HepG2 (cell line): ENCODE results near the gene MNX1. TPM values are rescaled to one million over a fixed set of nuclear protein-coding genes. Genes with fewer than 3 reads are reported as not detected.
A peak's percentile ranks its signal among the peaks of the same experiment; 100 is the strongest.

Source experiments
- ATF1 ChIP-seq: IDR thresholded peaks from 2 replicates; pipeline ENCODE4 v1.6.1; 2016; ENCODE audit warnings: mild to moderate bottlenecking, control low read depth
- ATF2 ChIP-seq: sonication (generic); formaldehyde crosslinking; IDR thresholded peaks from 2 replicates; pipeline ENCODE4 v1.4.0; 2020; ENCODE audit warnings: missing genetic modification reagents
- BORCS8-MEF2B ChIP-seq: sonication (generic); formaldehyde crosslinking; IDR thresholded peaks from 2 replicates; pipeline ENCODE4 v1.8.0; 2022; ENCODE audit warnings: mild to moderate bottlenecking, missing genetic modification reagents
- GABPB1 ChIP-seq: IDR thresholded peaks from 2 replicates; pipeline ENCODE4 v1.6.1; 2016; ENCODE audit warnings: mild to moderate bottlenecking, missing genetic modification reagents, moderate library complexity, missing compliant biosample characterization
- GTF2F1 ChIP-seq: fragments of 150-350 bp; IDR thresholded peaks from 2 replicates; pipeline ENCODE4 v1.6.1; 2014; ENCODE audit warnings: low read length
- MLX ChIP-seq: IDR thresholded peaks from 2 replicates; pipeline ENCODE4 v1.6.1; 2016
- SALL1 ChIP-seq: sonication (generic); formaldehyde crosslinking; IDR thresholded peaks from 2 replicates; pipeline ENCODE4 v1.8.0; 2022; ENCODE audit warnings: mild to moderate bottlenecking, missing genetic modification reagents
- SP2 ChIP-seq: sonication (generic); formaldehyde crosslinking; IDR thresholded peaks from 2 replicates; pipeline ENCODE4 v1.5.1; 2020; ENCODE audit warnings: mild to moderate bottlenecking, missing genetic modification reagents
- YEATS2 ChIP-seq: sonication (generic); formaldehyde crosslinking; IDR thresholded peaks from 2 replicates; pipeline ENCODE4 v1.4.0; 2020; ENCODE audit warnings: missing genetic modification reagents, borderline replicate concordance
- ZNF33A ChIP-seq: sonication (generic); formaldehyde crosslinking; IDR thresholded peaks from 2 replicates; pipeline ENCODE4 v1.5.1; 2020; ENCODE audit warnings: missing genetic modification reagents, mild to moderate bottlenecking, moderate library complexity, borderline replicate concordance
- ZNF446 ChIP-seq: sonication (generic); formaldehyde crosslinking; IDR thresholded peaks from 2 replicates; pipeline ENCODE4 v1.5.0; 2020; ENCODE audit warnings: mild to moderate bottlenecking, missing genetic modification reagents
- ZNF598 ChIP-seq: sonication (generic); formaldehyde crosslinking; IDR thresholded peaks from 2 replicates; pipeline ENCODE4 v1.5.1; 2020; ENCODE audit warnings: mild to moderate bottlenecking, missing genetic modification reagents, borderline replicate concordance
- ZNF660 ChIP-seq: sonication (generic); formaldehyde crosslinking; IDR thresholded peaks from 2 replicates; pipeline ENCODE4 v1.5.1; 2020; ENCODE audit warnings: mild to moderate bottlenecking, low read depth, missing genetic modification reagents, borderline replicate concordance
- polyA plus RNA-seq, 8 experiments: library from polyadenylated mRNA; depleted of rRNA in 3 of 8; stranded (reverse) in 7 of 8; unstranded in 1 of 8; fragments of >200 nt; fragmentation: Illumina TruSeq in 4 of 8; extraction: Trizol in 4 of 8; gene quantifications; 2 replicates each; pipeline versions ENCODE4 v1.2.1 to v1.2.3, GENCODE V29; 2011 to 2016; ENCODE audit warnings: low read depth in 4 of 8, missing spikeins in 1 of 8, mixed read lengths in 1 of 8; ENCODE audit not compliant: insufficient read depth in 1 of 8
- total RNA-seq, 5 experiments: library from RNA; depleted of rRNA; stranded (reverse); fragments of >200 nt; fragmentation: Illumina TruSeq; extraction: Trizol; gene quantifications; 2 replicates each; pipeline ENCODE4 v1.2.3, GENCODE V29; 2016; ENCODE audit warnings: low read depth in 1 of 5
- TF ChIP-seq, protein P1 (sequence below): sonication (generic); formaldehyde crosslinking; IDR thresholded peaks from 2 replicates; pipeline ENCODE4 v1.4.0; 2020; ENCODE audit warnings: missing genetic modification reagents
- TF ChIP-seq, protein P2 (sequence below): sonication (generic); formaldehyde crosslinking; IDR thresholded peaks from 2 replicates; pipeline ENCODE4 v1.9.0; 2021; ENCODE audit warnings: mild to moderate bottlenecking, missing genetic modification reagents
- TF ChIP-seq, protein P3 (sequence below): sonication (generic); formaldehyde crosslinking; IDR thresholded peaks from 2 replicates; pipeline ENCODE4 v1.4.0; 2020; ENCODE audit warnings: missing genetic modification reagents, mild to moderate bottlenecking, borderline replicate concordance

MNX1 gene
- total and polyA plus RNA-seq, 2 of the 13 experiments (the other 11 are each of a cell fraction or from before 2014, with no cell fraction given), result 0.94 to 6.1 TPM

DNA sequence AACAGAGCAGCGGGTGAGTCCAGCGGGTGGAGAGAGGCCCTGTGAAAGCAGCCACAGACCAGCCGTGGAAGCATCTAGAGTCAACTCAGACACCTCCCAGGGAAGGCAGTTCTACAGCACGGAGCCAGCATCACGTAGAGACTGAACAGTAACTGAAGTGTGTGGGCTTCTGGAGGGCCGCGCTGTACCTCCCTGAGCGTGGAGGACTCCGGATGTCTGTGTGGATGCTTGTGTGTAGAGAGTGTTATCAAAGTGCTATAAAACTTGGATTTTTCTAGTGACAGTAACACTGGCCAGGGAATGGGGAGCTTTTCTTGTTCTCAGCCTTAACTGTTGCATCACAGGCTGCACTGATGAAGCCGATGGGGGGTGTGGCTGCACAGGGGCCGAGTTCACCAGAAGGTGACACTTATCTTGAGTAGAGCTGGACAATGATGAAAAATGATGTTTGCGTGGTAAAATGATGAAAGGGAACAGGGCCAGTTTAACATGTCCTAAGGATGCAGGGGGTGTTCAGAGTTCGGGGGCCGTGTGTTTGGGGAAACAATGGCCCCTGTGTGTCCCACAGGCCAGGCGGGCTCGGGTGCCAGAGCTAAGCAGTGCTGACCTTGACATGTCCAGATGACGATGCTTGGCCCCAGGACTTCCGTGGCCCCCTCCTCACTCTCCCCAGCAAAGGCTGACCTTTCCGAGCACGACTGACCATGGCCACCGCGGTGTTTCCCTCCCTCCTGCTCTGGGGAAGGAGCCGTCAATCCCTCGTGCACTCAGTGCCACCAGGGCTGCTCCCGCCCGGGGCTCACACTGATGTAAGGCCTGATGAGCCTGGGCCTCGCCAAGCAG, 21.9 kb downstream of the MNX1 start (continued):
- TF ChIP-seq, protein P1, sequence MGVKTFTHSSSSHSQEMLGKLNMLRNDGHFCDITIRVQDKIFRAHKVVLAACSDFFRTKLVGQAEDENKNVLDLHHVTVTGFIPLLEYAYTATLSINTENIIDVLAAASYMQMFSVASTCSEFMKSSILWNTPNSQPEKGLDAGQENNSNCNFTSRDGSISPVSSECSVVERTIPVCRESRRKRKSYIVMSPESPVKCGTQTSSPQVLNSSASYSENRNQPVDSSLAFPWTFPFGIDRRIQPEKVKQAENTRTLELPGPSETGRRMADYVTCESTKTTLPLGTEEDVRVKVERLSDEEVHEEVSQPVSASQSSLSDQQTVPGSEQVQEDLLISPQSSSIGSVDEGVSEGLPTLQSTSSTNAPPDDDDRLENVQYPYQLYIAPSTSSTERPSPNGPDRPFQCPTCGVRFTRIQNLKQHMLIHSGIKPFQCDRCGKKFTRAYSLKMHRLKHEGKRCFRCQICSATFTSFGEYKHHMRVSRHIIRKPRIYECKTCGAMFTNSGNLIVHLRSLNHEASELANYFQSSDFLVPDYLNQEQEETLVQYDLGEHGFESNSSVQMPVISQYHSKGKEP, result no peak
- no peak for TF ChIP-seq SP2 (CRISPR knock-in tag)
- TF ChIP-seq, protein P2, sequence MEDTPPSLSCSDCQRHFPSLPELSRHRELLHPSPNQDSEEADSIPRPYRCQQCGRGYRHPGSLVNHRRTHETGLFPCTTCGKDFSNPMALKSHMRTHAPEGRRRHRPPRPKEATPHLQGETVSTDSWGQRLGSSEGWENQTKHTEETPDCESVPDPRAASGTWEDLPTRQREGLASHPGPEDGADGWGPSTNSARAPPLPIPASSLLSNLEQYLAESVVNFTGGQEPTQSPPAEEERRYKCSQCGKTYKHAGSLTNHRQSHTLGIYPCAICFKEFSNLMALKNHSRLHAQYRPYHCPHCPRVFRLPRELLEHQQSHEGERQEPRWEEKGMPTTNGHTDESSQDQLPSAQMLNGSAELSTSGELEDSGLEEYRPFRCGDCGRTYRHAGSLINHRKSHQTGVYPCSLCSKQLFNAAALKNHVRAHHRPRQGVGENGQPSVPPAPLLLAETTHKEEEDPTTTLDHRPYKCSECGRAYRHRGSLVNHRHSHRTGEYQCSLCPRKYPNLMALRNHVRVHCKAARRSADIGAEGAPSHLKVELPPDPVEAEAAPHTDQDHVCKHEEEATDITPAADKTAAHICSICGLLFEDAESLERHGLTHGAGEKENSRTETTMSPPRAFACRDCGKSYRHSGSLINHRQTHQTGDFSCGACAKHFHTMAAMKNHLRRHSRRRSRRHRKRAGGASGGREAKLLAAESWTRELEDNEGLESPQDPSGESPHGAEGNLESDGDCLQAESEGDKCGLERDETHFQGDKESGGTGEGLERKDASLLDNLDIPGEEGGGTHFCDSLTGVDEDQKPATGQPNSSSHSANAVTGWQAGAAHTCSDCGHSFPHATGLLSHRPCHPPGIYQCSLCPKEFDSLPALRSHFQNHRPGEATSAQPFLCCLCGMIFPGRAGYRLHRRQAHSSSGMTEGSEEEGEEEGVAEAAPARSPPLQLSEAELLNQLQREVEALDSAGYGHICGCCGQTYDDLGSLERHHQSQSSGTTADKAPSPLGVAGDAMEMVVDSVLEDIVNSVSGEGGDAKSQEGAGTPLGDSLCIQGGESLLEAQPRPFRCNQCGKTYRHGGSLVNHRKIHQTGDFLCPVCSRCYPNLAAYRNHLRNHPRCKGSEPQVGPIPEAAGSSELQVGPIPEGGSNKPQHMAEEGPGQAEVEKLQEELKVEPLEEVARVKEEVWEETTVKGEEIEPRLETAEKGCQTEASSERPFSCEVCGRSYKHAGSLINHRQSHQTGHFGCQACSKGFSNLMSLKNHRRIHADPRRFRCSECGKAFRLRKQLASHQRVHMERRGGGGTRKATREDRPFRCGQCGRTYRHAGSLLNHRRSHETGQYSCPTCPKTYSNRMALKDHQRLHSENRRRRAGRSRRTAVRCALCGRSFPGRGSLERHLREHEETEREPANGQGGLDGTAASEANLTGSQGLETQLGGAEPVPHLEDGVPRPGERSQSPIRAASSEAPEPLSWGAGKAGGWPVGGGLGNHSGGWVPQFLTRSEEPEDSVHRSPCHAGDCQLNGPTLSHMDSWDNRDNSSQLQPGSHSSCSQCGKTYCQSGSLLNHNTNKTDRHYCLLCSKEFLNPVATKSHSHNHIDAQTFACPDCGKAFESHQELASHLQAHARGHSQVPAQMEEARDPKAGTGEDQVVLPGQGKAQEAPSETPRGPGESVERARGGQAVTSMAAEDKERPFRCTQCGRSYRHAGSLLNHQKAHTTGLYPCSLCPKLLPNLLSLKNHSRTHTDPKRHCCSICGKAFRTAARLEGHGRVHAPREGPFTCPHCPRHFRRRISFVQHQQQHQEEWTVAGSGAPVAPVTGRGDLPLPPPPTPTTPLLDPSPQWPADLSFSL (CRISPR knock-in tag), result no peak
- no peak for TF ChIP-seq ZNF660
- TF ChIP-seq ZNF446 (CRISPR knock-in tag), result no peak
- peak; percentile 81 for TF ChIP-seq SALL1 (CRISPR knock-in tag)
- no peak for TF ChIP-seq ATF1 (CRISPR knock-in tag)
- peak; percentile 82; the same call in 1 of the 2 replicates for TF ChIP-seq ATF2 (CRISPR knock-in tag)
- no peak for TF ChIP-seq GTF2F1
- TF ChIP-seq ZNF33A, result no peak
- TF ChIP-seq YEATS2 (CRISPR knock-in tag), result no peak
- TF ChIP-seq, protein P3, sequence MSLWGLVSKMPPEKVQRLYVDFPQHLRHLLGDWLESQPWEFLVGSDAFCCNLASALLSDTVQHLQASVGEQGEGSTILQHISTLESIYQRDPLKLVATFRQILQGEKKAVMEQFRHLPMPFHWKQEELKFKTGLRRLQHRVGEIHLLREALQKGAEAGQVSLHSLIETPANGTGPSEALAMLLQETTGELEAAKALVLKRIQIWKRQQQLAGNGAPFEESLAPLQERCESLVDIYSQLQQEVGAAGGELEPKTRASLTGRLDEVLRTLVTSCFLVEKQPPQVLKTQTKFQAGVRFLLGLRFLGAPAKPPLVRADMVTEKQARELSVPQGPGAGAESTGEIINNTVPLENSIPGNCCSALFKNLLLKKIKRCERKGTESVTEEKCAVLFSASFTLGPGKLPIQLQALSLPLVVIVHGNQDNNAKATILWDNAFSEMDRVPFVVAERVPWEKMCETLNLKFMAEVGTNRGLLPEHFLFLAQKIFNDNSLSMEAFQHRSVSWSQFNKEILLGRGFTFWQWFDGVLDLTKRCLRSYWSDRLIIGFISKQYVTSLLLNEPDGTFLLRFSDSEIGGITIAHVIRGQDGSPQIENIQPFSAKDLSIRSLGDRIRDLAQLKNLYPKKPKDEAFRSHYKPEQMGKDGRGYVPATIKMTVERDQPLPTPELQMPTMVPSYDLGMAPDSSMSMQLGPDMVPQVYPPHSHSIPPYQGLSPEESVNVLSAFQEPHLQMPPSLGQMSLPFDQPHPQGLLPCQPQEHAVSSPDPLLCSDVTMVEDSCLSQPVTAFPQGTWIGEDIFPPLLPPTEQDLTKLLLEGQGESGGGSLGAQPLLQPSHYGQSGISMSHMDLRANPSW (CRISPR knock-in tag), result no peak
- TF ChIP-seq GABPB1 (CRISPR knock-in tag), result peak; percentile 88
- peak; percentile 48; the same call in 1 of the 2 replicates for TF ChIP-seq BORCS8-MEF2B (CRISPR knock-in tag)
- TF ChIP-seq ZNF598, result no peak
- no peak for TF ChIP-seq MLX
